RWPE1 (cell line): Measurements from ENCODE around the gene LHX3.

Experiments used
- CTCF ChIA-PET: fragments of 350-600 bp; sonication (Branson Sonifier 250); formaldehyde crosslinking; extraction: SDS; loops from one replicate; lab custom pipeline; 2021; lab: Yijun Ruan, JAX
- POLR2A ChIA-PET: fragments of 400-600 bp; formaldehyde crosslinking; extraction: SDS; loops from one replicate; lab custom pipeline; 2020; ENCODE audit warnings: antibody characterized with exemption; ENCODE audit not compliant: low non-redundant PET; lab: Yijun Ruan, JAX
- DNase-seq: peaks from one replicate; pipeline ENCODE4 v3.0.0; 2012; ENCODE audit warnings: low spot score
- H3K27ac ChIP-seq: fragments of 450-650 bp; 2 replicates; pipeline ENCODE4 v1.5.1; 2017
- CTCF ChIP-seq: fragments of 450-650 bp; conservative IDR thresholded peaks from 2 replicates; pipeline ENCODE4 v1.5.1; 2017; ENCODE audit warnings: low read depth, mild to moderate bottlenecking

The LHX3 gene

GRCh38 chr9:136163248-136163850, 41.6 kb downstream of the LHX3 start:
- no peak for DNase-seq
- ChIA-PET CTCF (interaction anchor here (0.6 to 0.7 kb wide), 3 partner anchors 178 to 222 kb away, joined by 3 to 7 read pairs (median 3); no protein-coding TSS in a partner anchor), POLR2A (no interaction called here)
- no peak for TF ChIP-seq CTCF
- H3K27ac ChIP-seq, result no peak overlapping the region

- H3K27ac ChIP-seq, result no peak overlapping the region
- no peak for TF ChIP-seq CTCF
- ChIA-PET CTCF (interaction anchor here (0.5 to 0.6 kb wide), 2 partner anchors 55 to 115 kb away, joined by 3 to 5 read pairs; no protein-coding TSS in a partner anchor), POLR2A (no interaction called here)
- DNase-seq, result no peak
Observed at GRCh38 chr9:136160995-136161610, 43.8 kb downstream of the LHX3 start.

- no peak for DNase-seq
- no peak overlapping the region for H3K27ac ChIP-seq
- ChIA-PET CTCF (interaction anchor here (0.5 to 1.1 kb wide), 2 partner anchors 12 to 116 kb away, joined by 3 to 5 read pairs; no protein-coding TSS in a partner anchor), POLR2A (no interaction called here)
- no peak for TF ChIP-seq CTCF
Observed at GRCh38 chr9:136160381-136160841, 44.5 kb downstream of the LHX3 start.

GRCh38 chr9:136159851-136160250, 45.1 kb downstream of the LHX3 start:
- H3K27ac ChIP-seq, result no peak overlapping the region
- ChIA-PET POLR2A (no interaction called here), CTCF (interaction anchor here (1.1 kb wide), 2 partner anchors 11 to 124 kb away, joined by 3 read pairs; no protein-coding TSS in a partner anchor)
- no peak for TF ChIP-seq CTCF
- no peak for DNase-seq

GRCh38 chr9:136157477-136158265, 47.3 kb downstream of the LHX3 start:
- no peak for DNase-seq
- no peak for TF ChIP-seq CTCF
- ChIA-PET POLR2A (interaction anchor here (1.2 kb wide), 1 partner anchor 130 kb away, joined by 3 read pairs; no protein-coding TSS in a partner anchor), CTCF (interaction anchor here (0.7 to 1.6 kb wide), 3 partner anchors 13 to 172 kb away, joined by 3 to 7 read pairs (median 4); no protein-coding TSS in a partner anchor)
- no peak overlapping the region for H3K27ac ChIP-seq
